ENCODE measurements around the gene ANKRD44. TPM values are rescaled to one million over a fixed set of nuclear protein-coding genes. Genes with fewer than 3 reads are reported as not detected.

The ANKRD44 gene
- total RNA-seq, 1 donor from 2014 or later, result 11.2 TPM

DNA sequence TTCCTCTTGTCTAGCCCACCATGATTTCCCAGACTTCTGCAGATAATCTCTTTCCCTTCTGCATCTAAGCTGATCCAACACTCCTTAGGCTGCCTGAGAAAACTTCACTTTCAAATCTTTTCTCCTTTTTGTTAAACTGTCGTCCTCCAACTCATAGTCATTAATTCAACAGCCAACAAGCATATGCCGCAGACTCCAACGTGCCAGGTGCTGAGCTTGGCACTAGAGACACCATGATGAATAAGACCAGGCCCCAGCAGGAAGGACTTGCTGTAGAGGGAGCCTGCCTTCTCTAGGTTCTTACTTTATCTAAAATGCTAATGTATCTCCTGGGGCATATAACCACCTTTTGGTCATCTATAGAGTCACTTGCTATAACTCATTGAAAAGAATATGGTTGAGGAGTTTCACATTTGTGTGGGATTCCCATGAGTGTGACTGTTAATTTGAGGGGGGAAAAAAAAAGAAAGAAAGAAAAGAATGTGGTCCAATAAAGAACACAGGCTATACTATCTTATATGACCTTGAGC lies 51.0 kb downstream of the ANKRD44 start:
- TF ChIP-seq, protein P1, sequence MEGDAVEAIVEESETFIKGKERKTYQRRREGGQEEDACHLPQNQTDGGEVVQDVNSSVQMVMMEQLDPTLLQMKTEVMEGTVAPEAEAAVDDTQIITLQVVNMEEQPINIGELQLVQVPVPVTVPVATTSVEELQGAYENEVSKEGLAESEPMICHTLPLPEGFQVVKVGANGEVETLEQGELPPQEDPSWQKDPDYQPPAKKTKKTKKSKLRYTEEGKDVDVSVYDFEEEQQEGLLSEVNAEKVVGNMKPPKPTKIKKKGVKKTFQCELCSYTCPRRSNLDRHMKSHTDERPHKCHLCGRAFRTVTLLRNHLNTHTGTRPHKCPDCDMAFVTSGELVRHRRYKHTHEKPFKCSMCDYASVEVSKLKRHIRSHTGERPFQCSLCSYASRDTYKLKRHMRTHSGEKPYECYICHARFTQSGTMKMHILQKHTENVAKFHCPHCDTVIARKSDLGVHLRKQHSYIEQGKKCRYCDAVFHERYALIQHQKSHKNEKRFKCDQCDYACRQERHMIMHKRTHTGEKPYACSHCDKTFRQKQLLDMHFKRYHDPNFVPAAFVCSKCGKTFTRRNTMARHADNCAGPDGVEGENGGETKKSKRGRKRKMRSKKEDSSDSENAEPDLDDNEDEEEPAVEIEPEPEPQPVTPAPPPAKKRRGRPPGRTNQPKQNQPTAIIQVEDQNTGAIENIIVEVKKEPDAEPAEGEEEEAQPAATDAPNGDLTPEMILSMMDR (conservative IDR thresholded peaks at IDR 0.05), result no peak
- Mint-ChIP-seq H3K36me3 (ENCODE audit: low read depth) (no peaks in the 10 kb centered on the region), H3K9me3 (no peaks in the 10 kb centered on the region), H3K4me1 (peaks cover 34% of the 10 kb centered on the region), H3K27me3 (ENCODE audit: low read depth) (no peaks in the 10 kb centered on the region), H3K4me3 (no peak overlapping the region), H3K27ac (ENCODE audit: unreplicated experiment) (no peak overlapping the region)
- no peak for DNase-seq (ENCODE audit: low read depth, low spot score)

DNA sequence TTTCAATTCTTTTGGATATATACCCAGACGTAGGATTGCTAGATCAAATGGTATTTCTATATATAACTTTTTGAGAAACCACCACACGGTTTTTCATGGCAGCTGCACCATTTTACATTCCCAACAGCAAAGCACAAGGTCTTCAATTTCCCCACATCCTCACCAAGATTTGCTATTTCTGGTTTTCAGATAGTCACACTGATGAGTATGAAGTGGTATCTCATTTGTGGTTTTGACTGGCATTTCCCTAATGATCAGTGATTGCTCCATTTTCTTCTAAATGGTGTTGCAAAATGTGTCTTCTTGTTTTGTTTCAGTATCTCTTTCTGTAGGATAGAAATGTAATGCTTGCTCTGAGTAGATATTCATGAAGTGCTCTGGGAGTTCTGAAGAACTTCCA lies 52.0 kb downstream of the ANKRD44 start:
- Mint-ChIP-seq H3K36me3 (ENCODE audit: low read depth) (no peaks in the 10 kb centered on the region), H3K27me3 (ENCODE audit: low read depth) (no peaks in the 10 kb centered on the region), H3K4me3 (no peak overlapping the region), H3K9me3 (no peaks in the 10 kb centered on the region), H3K4me1 (peaks cover 34% of the 10 kb centered on the region), H3K27ac (ENCODE audit: unreplicated experiment) (no peak overlapping the region)
- TF ChIP-seq, protein P1 (conservative IDR thresholded peaks at IDR 0.05), result no peak
- DNase-seq (ENCODE audit: low read depth, low spot score), result no peak

DNA sequence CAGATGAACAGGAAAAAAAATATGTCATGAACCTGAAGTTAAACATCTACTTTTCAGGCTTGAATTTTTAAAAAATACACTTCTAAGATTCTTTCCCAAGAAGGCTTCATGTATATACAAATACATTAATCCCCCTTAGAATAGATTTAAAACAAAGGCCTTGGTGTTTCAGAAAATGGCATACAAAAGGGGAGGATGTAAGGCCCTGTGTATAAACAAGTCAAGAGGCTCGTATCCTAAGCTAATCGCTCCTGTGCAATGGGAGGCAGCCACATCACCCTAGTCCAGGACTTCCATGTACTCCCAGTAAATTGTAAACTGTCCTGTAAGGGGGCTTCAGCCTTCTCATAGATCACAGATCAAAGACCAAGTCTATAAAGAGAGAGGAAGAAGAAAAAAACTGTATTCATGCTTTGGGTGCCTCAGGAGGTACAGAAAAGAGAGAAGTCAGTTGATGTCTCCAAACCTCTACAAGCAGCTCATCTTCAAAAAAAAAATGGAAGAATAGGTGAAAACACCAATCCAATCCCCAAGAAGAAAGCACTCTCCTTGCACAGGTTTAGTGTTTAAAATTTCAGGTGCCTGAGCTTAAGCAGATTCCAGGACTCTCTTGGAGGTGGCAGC lies 53.9 kb downstream of the ANKRD44 start:
- Mint-ChIP-seq H3K4me3 (no peak overlapping the region), H3K27me3 (ENCODE audit: low read depth) (no peaks in the 10 kb centered on the region), H3K36me3 (ENCODE audit: low read depth) (no peaks in the 10 kb centered on the region), H3K9me3 (no peaks in the 10 kb centered on the region), H3K4me1 (peaks cover 27% of the 10 kb centered on the region), H3K27ac (ENCODE audit: unreplicated experiment) (no peak overlapping the region)
- TF ChIP-seq, protein P1 (conservative IDR thresholded peaks at IDR 0.05), result no peak
- DNase-seq (ENCODE audit: low read depth, low spot score), result no peak

DNA sequence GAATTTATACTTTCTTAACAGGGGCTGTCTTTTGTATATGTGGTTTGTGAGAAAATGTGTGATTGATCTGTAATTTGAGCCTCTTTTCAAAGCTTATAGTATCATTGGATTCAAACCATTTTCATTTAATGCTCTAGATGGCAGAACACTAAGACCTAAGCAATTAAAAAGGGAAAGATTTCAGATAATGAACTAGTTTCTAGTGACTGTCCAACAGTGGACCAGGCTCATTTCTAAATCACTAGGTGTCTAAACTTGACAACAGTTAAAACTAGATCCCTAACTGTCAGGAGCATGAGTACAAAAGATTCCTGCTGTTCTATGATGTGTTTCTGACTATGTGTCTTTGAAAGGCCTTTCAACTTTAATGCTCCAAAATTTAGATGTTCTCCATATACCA lies 54.6 kb downstream of the ANKRD44 start:
- TF ChIP-seq, protein P1 (conservative IDR thresholded peaks at IDR 0.05), result no peak
- Mint-ChIP-seq H3K27ac (ENCODE audit: unreplicated experiment) (peak overlapping the region; percentile 68), H3K4me3 (peak overlapping the region; percentile 11), H3K36me3 (ENCODE audit: low read depth) (no peaks in the 10 kb centered on the region), H3K4me1 (peaks cover 32% of the 10 kb centered on the region), H3K27me3 (ENCODE audit: low read depth) (no peaks in the 10 kb centered on the region), H3K9me3 (no peaks in the 10 kb centered on the region)
- DNase-seq (ENCODE audit: low read depth, low spot score), result no peak

DNA sequence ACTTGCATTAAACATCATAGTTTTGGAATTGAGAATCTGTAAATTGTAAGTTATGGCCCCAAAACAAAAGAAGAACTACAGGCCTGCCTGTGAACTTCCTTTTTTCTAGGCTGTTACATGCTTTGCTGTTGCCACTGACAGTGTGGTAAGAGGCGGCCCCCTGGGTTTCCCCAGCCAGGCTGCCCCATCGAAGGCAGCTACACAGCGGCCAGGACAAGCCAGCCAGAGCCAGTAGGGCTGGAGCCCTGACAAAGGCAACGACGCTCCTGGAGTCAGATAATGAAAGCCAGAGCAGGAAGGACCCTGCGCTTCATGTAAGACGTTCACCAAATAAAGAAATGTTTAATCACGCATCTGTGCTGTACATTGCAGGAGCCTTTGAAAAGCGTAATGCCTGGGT lies 55.0 kb downstream of the ANKRD44 start:
- Mint-ChIP-seq H3K9me3 (no peaks in the 10 kb centered on the region), H3K4me3 (peak overlapping the region; percentile 11), H3K27ac (ENCODE audit: unreplicated experiment) (peak overlapping the region; percentile 68), H3K27me3 (ENCODE audit: low read depth) (no peaks in the 10 kb centered on the region), H3K36me3 (ENCODE audit: low read depth) (no peaks in the 10 kb centered on the region), H3K4me1 (peaks cover 34% of the 10 kb centered on the region)
- TF ChIP-seq, protein P1 (conservative IDR thresholded peaks at IDR 0.05), result no peak
- DNase-seq (ENCODE audit: low read depth, low spot score), result peak; percentile 26

All from neural crest cell (in vitro differentiated cells).